HuH-7.5 (cell line): Measurements from ENCODE around the gene NUDT4.
A peak's percentile ranks its signal among the peaks of the same experiment; 100 is the strongest.
"Not testable (repeated sequence)": the region's sequence is repeated elsewhere in the genome, so short reads cannot be mapped to it uniquely, and the experiment has no call there.

Experiments
- DNase-seq: peaks from one replicate; pipeline ENCODE4 v3.0.0; 2011; ENCODE audit warnings: low spot score

NUDT4 gene

GRCh38 chr12:93368766-93369165 lies 9.0 kb upstream of the NUDT4 start:
- no peak for DNase-seq

GRCh38 chr12:93369505-93369904 lies 8.2 kb upstream of the NUDT4 start:
- DNase-seq, result no peak

- DNase-seq, result no peak
Measured at GRCh38 chr12:93370947-93371346, 6.8 kb upstream of the NUDT4 start.

- DNase-seq, result no peak
Measured at GRCh38 chr12:93373961-93374656, 3.6 kb upstream of the NUDT4 start.

- no peak for DNase-seq
Measured at GRCh38 chr12:93375906-93376305, 1.8 kb upstream of the NUDT4 start.

GRCh38 chr12:93376436-93377251 lies 1.1 kb upstream of the NUDT4 start:
- DNase-seq, result no peak

- peak; percentile 70 for DNase-seq
Measured at GRCh38 chr12:93378196-93378997, 672 bp downstream of the NUDT4 start.

- no peak for DNase-seq
Measured at GRCh38 chr12:93378998-93379325, 1.2 kb downstream of the NUDT4 start.

- no peak for DNase-seq
Measured at GRCh38 chr12:93379326-93379980, 1.7 kb downstream of the NUDT4 start.

- DNase-seq, result no peak
Measured at GRCh38 chr12:93379981-93380361, 2.2 kb downstream of the NUDT4 start.

- DNase-seq, result no peak
Measured at GRCh38 chr12:93380480-93381121, 2.9 kb downstream of the NUDT4 start.

- DNase-seq, result no peak
Measured at GRCh38 chr12:93381161-93381975, 3.6 kb downstream of the NUDT4 start.

- not testable (repeated sequence) for DNase-seq
Measured at GRCh38 chr12:93381976-93382437, 4.3 kb downstream of the NUDT4 start.

- DNase-seq, result no peak
Measured at GRCh38 chr12:93387780-93388179, 10.1 kb downstream of the NUDT4 start.

GRCh38 chr12:93390031-93390430 lies 12.3 kb downstream of the NUDT4 start:
- DNase-seq, result no peak

- no peak for DNase-seq
Measured at GRCh38 chr12:93390549-93391297, 13.0 kb downstream of the NUDT4 start.

- DNase-seq, result no peak
Measured at GRCh38 chr12:93393425-93393824, 15.7 kb downstream of the NUDT4 start.

GRCh38 chr12:93397412-93397811 lies 19.7 kb downstream of the NUDT4 start:
- DNase-seq, result no peak

- DNase-seq, result not testable (repeated sequence)
Measured at GRCh38 chr12:93399183-93399863, 21.6 kb downstream of the NUDT4 start.
